ENCODE data around the gene CSNK2A3. TPM values are rescaled to one million over a fixed set of nuclear protein-coding genes. Genes with fewer than 3 reads are reported as not detected.
"Not testable (repeated sequence)": the region's sequence is repeated elsewhere in the genome, so short reads cannot be mapped to it uniquely, and the experiment has no call there.

The CSNK2A3 gene
- total RNA-seq, 2 experiments from 2014 or later: 2.2 to 2.7 TPM

DNA sequence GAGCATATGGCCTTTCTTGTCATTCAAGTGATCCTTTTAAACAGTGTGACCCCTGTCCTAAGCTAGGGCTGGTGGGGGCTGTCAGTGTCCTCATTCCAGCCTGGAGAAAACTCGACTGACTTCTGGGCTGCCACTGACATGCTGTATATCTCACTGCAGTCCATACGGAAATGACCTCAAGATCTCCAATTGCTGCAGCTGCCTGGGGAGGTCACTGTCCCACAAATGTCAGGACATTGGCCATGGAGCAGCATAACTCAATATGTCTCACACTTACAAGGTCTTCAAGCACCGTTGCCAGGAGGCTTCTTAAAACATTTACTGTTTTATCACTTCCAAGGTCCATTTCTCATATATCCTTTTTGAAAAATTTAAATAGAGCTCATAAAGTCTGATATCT, 27.8 kb upstream of the CSNK2A3 start:
- POLR2A ChIA-PET: no interaction called here
- CTCF ChIA-PET: no interaction called here

DNA sequence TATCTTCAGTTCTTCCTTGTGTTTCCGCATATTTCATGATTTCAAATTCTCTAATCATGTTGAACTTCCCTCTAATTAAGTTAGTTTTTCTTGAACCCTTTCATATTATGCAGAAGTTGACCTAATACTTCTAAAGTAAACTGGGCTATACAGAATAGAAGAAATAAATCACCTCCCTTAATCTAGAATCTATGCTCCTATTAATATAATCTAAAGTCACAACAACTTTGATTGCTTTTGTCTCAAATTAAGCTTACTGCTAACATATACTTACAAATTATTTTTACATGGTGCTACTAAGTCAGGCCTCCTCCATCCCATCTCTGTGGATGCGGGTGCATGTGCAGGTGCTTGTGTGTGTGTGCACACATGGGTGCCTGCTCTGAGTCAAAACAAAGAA, 27.3 kb upstream of the CSNK2A3 start:
- CTCF ChIA-PET: no interaction called here
- POLR2A ChIA-PET: no interaction called here

DNA sequence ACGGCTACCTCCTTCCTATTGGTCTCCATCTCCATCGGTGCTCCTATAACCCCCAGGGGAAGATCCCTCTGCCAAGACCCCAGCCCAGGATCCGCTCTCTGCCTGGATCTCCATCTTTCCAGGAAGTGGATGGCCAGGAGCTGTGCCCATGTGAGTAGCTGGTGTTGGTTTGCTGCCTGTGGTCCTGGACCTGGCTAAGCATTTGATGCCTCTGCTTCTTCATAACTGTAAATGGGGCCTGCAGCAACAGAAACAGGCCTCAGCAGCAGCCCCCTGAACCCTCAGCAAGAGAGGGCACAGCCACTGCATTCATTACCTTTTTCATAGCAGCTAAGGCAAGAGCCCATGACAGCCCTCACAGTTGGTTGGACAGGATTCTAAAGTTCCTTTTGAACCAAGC, 26.6 kb upstream of the CSNK2A3 start:
- ChIA-PET POLR2A (no interaction called here), CTCF (no interaction called here)

DNA sequence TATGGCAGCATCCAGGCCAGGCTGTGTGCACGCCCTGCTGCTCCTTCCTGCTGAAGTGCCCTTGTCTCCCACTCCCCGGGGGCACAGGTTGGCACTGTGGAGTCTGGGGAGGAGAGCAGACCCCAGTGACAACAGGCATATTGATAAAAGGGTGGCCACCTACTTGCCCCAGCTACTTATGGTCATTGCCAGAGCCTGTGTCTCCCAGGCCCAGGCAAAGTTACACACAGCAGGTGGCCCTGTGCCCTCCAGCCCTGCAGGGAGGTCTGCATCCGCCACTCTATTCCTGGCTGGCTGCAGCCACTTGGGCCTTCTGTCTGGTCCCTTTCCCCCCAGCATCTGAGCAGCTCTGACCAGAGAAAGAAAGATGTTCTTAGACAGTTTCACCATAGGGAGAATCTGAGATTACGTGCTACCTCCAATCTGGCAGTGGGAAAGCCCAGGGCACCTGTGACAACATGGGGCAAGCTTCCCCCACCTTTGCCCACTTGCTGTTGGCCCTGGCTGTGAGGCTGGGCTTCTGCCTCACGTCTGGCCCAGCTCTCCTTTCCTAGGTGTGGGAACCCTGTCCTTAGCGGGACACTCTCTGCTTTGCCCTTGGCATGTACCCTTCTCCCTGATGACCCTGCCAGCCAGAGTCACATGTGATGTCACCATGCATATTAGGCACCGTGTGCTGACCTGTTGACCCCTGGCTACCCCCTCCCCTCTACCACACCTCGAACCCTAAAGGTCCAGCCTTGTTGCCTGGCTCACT, 25.3 kb upstream of the CSNK2A3 start:
- ChIA-PET POLR2A (no interaction called here), CTCF (no interaction called here)

- ChIA-PET CTCF (no interaction called here), POLR2A (no interaction called here)
Observed at GRCh38 chr11:11374358-11375148, 21.5 kb upstream of the CSNK2A3 start.

GRCh38 chr11:11373934-11374333, 20.9 kb upstream of the CSNK2A3 start:
- CTCF ChIA-PET: no interaction called here
- POLR2A ChIA-PET: no interaction called here

- POLR2A ChIA-PET: no interaction called here
- CTCF ChIA-PET: no interaction called here
Observed at GRCh38 chr11:11372461-11372860, 19.4 kb upstream of the CSNK2A3 start.

- ChIA-PET POLR2A (no interaction called here), CTCF (no interaction called here)
Observed at GRCh38 chr11:11370962-11371303, 17.9 kb upstream of the CSNK2A3 start.

GRCh38 chr11:11370255-11370961, 17.4 kb upstream of the CSNK2A3 start:
- ChIA-PET POLR2A (no interaction called here), CTCF (no interaction called here)

- POLR2A ChIA-PET: no interaction called here
- CTCF ChIA-PET: no interaction called here
Observed at GRCh38 chr11:11366793-11367192, 13.7 kb upstream of the CSNK2A3 start.

DNA sequence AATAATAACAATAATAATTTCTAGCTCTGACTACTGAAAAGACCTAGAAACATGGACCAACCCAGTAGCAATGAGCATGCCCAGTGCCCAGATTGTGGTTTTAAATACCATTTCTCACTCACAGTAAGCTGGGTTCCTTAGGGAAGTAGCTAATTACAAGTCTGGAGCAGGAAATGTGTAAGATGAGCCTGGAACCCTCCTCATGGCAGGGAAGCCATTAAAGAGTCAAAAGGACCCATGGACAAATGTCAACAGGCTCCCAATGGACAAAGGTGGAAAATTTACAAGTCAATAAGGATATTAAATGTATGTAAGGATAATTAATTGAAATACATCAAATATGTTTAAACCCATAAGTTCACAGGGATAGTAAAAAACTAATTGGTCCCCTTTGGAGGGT, 10.6 kb upstream of the CSNK2A3 start:
- ChIA-PET CTCF (no interaction called here), POLR2A (no interaction called here)

GRCh38 chr11:11359611-11360010, 6.6 kb upstream of the CSNK2A3 start:
- ChIA-PET CTCF (no interaction called here), POLR2A (no interaction called here)

DNA sequence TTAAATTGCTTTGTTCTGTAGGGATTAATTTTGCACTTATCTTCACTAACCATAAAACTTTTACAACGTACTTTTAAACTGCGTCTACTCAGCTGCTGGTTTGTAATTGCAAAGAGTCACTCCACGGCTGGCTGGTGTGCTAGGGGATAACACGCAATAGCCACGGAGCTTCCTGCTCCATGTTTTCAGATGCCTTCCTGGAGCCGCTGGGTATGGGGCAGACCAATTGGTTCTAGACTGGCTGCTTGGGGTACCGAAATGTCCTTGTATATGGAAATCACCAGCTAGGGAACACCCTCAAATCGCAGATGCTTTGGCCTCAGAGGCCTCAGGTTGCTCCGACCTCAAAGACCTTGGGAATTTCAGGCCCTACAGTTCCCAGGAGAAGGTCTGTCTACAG, 3.8 kb upstream of the CSNK2A3 start:
- ChIA-PET CTCF (no interaction called here), POLR2A (no interaction called here)

- CTCF ChIA-PET: interaction anchor here (0.6 kb wide), 1 partner anchor 592 kb away, joined by 3 read pairs; no protein-coding TSS in a partner anchor
- POLR2A ChIA-PET: not testable (repeated sequence)
Observed at GRCh38 chr11:11351851-11352250, 1.2 kb downstream of the CSNK2A3 start.

GRCh38 chr11:11351042-11351586, 1.9 kb downstream of the CSNK2A3 start:
- ChIA-PET CTCF (interaction anchor here (0.6 kb wide), 1 partner anchor 591 kb away, joined by 3 read pairs; no protein-coding TSS in a partner anchor), POLR2A (no interaction called here)

DNA sequence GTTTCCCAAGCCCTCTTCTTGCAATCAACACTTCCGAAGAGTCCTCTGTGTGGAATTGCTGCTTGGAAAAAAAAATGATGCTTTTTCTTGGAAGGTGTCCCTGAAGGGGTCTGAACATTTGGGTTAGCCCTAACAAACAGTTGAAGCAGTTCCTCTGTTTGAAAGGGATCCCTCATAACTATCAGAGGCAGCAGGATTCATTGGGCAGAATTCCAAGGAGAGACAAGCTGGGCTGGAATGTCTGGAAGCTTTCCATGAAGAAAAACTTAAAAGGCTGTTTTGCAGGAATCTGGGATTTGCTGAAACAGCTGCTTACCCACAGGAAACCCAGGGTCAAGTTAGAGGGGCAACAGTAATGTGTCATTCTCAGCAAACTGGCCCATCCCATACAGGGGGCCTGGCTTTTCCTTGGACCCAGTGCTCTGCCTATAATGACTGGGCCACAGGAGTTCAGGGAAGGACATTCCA, 3.1 kb downstream of the CSNK2A3 start:
- POLR2A ChIA-PET: no interaction called here
- CTCF ChIA-PET: no interaction called here

- POLR2A ChIA-PET: no interaction called here
- CTCF ChIA-PET: no interaction called here
Observed at GRCh38 chr11:11349106-11349825, 3.8 kb downstream of the CSNK2A3 start.

DNA sequence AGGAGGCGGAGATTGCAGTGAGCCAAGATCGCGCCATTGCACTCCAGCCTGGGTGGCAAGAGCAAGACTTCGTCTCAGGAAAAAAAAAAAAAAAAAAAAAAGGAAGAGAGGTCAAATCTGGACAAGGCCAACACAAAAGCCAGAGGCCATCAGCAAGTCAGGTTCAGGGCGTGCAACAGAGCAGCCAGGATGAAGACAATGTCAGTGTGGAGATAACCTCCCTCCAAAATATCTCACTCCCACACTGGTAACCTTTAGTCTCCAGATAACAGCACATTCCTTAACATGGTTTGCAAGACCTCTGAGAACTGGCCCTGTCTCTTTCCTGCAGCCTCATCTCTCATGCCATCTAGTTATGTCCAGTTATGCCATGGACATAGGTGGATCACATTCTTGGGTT, 4.7 kb downstream of the CSNK2A3 start:
- POLR2A ChIA-PET: no interaction called here
- CTCF ChIA-PET: no interaction called here

DNA sequence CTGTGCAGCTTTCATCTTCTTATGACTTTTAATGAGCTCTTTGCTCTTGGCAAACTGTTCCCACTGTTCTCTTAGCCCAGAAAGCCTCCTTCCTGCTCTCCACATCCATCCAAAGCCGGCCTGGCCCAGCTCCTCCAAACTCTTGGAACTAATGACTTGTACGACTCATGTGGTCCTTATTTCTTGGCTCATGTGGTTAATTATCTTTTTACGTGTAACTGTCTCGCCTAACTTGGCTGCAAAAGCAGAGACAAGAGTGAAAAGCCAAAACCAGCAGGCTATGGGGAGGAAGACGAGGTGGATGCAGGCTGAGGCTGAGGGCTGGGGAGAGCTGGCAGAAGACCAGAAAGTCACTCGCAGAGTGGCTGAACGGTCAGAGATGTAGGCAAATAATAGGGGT, 5.5 kb downstream of the CSNK2A3 start:
- POLR2A ChIA-PET: no interaction called here

DNA sequence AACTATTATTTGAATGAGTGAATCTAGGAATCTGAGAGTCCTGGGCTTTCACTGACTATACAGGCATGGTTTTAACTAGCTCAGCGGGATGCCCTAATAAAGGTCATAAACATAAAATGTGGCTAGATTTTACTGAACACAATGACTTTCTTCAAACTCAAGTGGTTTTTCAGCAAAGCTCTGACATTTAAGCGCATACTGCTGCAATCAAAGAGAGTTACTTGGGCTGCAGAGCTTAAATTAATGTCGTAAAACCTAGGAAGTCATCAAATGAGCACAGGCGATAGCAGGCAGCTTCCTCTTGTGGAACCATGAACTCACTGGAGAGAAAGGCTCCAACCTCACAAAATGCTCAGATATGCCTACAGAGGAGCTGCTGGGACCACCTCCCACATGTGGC, 6.7 kb downstream of the CSNK2A3 start:
- ChIA-PET CTCF (no interaction called here), POLR2A (no interaction called here)

More for the DNA sequence above, 5.5 kb downstream of the CSNK2A3 start:
- CTCF ChIA-PET: no interaction called here

Data from activated CD8-positive, alpha-beta memory T cell treated with anti-CD3 and anti-CD28 coated beads for 36 hours (primary cell).